H1 (cell line): ENCODE data around the gene NPC1L1. TPM values are rescaled to one million over a fixed set of nuclear protein-coding genes. Genes with fewer than 3 reads are reported as not detected.

ENCODE experiments used
- BCL11A ChIP-seq, 2 experiments: IDR thresholded peaks; one replicate each; pipeline ENCODE4 v1.6.1; 2011; ENCODE audit warnings: low read depth in 2 of 2, low read length in 2 of 2, mild to moderate bottlenecking in 2 of 2
- CHD2 ChIP-seq: IDR thresholded peaks from 2 replicates; pipeline ENCODE4 v1.6.1; 2012; ENCODE audit warnings: low read length, improper control_type of control experiment
- GABPA ChIP-seq: IDR thresholded peaks from 2 replicates; pipeline ENCODE4 v1.6.1; 2011; ENCODE audit warnings: mild to moderate bottlenecking, low read length, moderate library complexity, borderline replicate concordance; ENCODE audit not compliant: insufficient read depth
- SP4 ChIP-seq: IDR thresholded peaks from 2 replicates; pipeline ENCODE4 v1.6.1; 2012; ENCODE audit warnings: low read length, inconsistent platforms
- TAF7 ChIP-seq: optimal IDR thresholded peaks from 2 replicates; pipeline ENCODE3; 2011; ENCODE audit warnings: low read depth, mild to moderate bottlenecking, inconsistent platforms, low read length, moderate library complexity, borderline replicate concordance
- TCF12 ChIP-seq: IDR thresholded peaks from 2 replicates; pipeline ENCODE4 v1.6.1; 2011; ENCODE audit warnings: low read depth, mild to moderate bottlenecking, low read length
- ZNF274 ChIP-seq: IDR thresholded peaks from 2 replicates; pipeline ENCODE4 v1.7.0; 2012; ENCODE audit warnings: low read length, borderline replicate concordance; ENCODE audit errors: extremely low read depth
- polyA plus RNA-seq, 7 experiments: library from polyadenylated mRNA; depleted of rRNA in 3 of 7; stranded (reverse) in 5 of 7; unstranded in 2 of 7; fragments of >200 nt in 5 of 7; fragments of 200-250 nt in 2 of 7; gene quantifications; 1 replicate in 5 of 7; 2 replicates in 1 of 7; 4 replicates in 1 of 7; pipeline versions ENCODE4 v1.2.1 to v1.2.3, GENCODE V29; 2011 to 2013; ENCODE audit warnings: missing spikeins in 2 of 7, mixed read lengths in 2 of 7
- total RNA-seq: library from RNA; stranded (reverse); fragmentation: NEBNext Ultra II Directional; extraction: Animal tissue kit (Norgen Biotek cat#: 25700); gene quantifications from 2 replicates; pipeline ENCODE4 v1.2.1, GENCODE V29; 2021

The NPC1L1 gene
- total and polyA plus RNA-seq, 2 of the 8 experiments (the other 6 are each of a cell fraction or from before 2014, with no cell fraction given) = 0.06 to 0.21 TPM

- no peak for TF ChIP-seq CHD2
- no peak for TF ChIP-seq GABPA
- TF ChIP-seq ZNF274 = no peak
- no peak for TF ChIP-seq SP4
- no peak for TF ChIP-seq TCF12
- TF ChIP-seq TAF7 = no peak
- TF ChIP-seq BCL11A (IDR thresholded peaks at IDR 0.05; ENCODE audit: low read depth in 2 of 2, low read length in 2 of 2) = no peak
Measured at GRCh38 chr7:44476313-44476712, 64.8 kb downstream of the NPC1L1 start (continued).
